HAP-1 (cell line): ENCODE results near the gene BRAF.
A peak's percentile ranks its signal among the peaks of the same experiment; 100 is the strongest.
"Not testable (repeated sequence)": the region's sequence is repeated elsewhere in the genome, so short reads cannot be mapped to it uniquely, and the experiment has no call there.

Experiments
- DNase-seq, 2 experiments: peaks; one replicate each; pipeline ENCODE4 v3.0.0-alpha.2; 2016 to 2020; ENCODE audit warnings: low spot score in 2 of 2
- H3K27me3 ChIP-seq: fragments of 250-450 bp; sonication (Bioruptor Pico); 2 replicates; pipeline ENCODE4 v1.5.1; 2020; ENCODE audit warnings: low read depth, mild to moderate bottlenecking, moderate library complexity
- H3K36me3 ChIP-seq: fragments of 250-450 bp; sonication (Bioruptor Pico); replicated peaks from 2 replicates; pipeline ENCODE4 v1.5.1; 2020; ENCODE audit warnings: mild to moderate bottlenecking
- H3K4me1 ChIP-seq: fragments of 250-450 bp; sonication (Bioruptor Pico); 2 replicates; pipeline ENCODE4 v1.5.1; 2020; ENCODE audit warnings: mild to moderate bottlenecking
- H3K4me3 ChIP-seq: fragments of 250-450 bp; sonication (Bioruptor Pico); 2 replicates; pipeline ENCODE4 v1.5.1; 2020; ENCODE audit warnings: mild to moderate bottlenecking, moderate library complexity
- H3K9me3 ChIP-seq: fragments of 250-450 bp; sonication (Bioruptor Pico); 2 replicates; pipeline ENCODE4 v1.5.1; 2020; ENCODE audit warnings: mild to moderate bottlenecking, moderate library complexity
- in situ Hi-C: fragments of 300-500 bp; cut with MboI; formaldehyde crosslinking; loops from 3 replicates; pipeline ENCODE4 v1.14.3; 2020; ENCODE audit warnings: low sequenced_read_pairs, inconsistent platforms, mixed read lengths

The BRAF gene

GRCh38 chr7:140761375-140761774, 163.4 kb downstream of the BRAF start:
- in situ Hi-C loops, DNase-seq: not testable (repeated sequence)

GRCh38 chr7:140754506-140754905, 170.2 kb downstream of the BRAF start:
- Histone ChIP-seq H3K4me3 (no peak overlapping the region), H3K27me3 (no peaks in the 10 kb centered on the region), H3K36me3 (no peaks in the 10 kb centered on the region), H3K4me1 (peaks cover 10% of the 10 kb centered on the region), H3K9me3 (no peaks in the 10 kb centered on the region)
- peak in 1 of 2 experiments; percentile 85 for DNase-seq
- in situ Hi-C loops: no loop called here

More at GRCh38 chr7:140761375-140761774, 163.4 kb downstream of the BRAF start:
- H3K4me1 ChIP-seq, H3K4me3 ChIP-seq, H3K27me3 ChIP-seq, H3K36me3 ChIP-seq, H3K9me3 ChIP-seq: not testable (repeated sequence)

- 0 out of 2 replicates have a peak, but pooled peaks cover 2% of the 10 kb centered on the region for H3K36me3 ChIP-seq
- DNase-seq: no peak
- in situ Hi-C loops: no loop called here
- H3K4me3 ChIP-seq: no peak overlapping the region
- H3K4me1 ChIP-seq: peaks cover 10% of the 10 kb centered on the region
- H3K9me3 ChIP-seq: no peaks in the 10 kb centered on the region
- H3K27me3 ChIP-seq: no peaks in the 10 kb centered on the region
These were observed 172.2 kb downstream of the BRAF start for GRCh38 chr7:140752533-140752932.

- Histone ChIP-seq H3K27me3 (no peaks in the 10 kb centered on the region), H3K4me1 (no peaks in the 10 kb centered on the region), H3K4me3 (no peak overlapping the region), H3K9me3 (no peaks in the 10 kb centered on the region), H3K36me3 (0 out of 2 replicates have a peak, but pooled peaks cover 2% of the 10 kb centered on the region)
- no peak for DNase-seq
- in situ Hi-C loops: no loop called here
These were observed 178.0 kb downstream of the BRAF start for GRCh38 chr7:140746751-140747150.

- no peaks in the 10 kb centered on the region for H3K9me3 ChIP-seq
- in situ Hi-C loops: no loop called here
- no peaks in the 10 kb centered on the region for H3K4me1 ChIP-seq
- DNase-seq: no peak
- H3K36me3 ChIP-seq: 0 out of 2 replicates have a peak, but pooled peaks cover 2% of the 10 kb centered on the region
- no peaks in the 10 kb centered on the region for H3K27me3 ChIP-seq
- no peak overlapping the region for H3K4me3 ChIP-seq
These were observed 179.3 kb downstream of the BRAF start for GRCh38 chr7:140745266-140746058.

GRCh38 chr7:140744005-140744404, 180.7 kb downstream of the BRAF start:
- DNase-seq: no peak
- H3K4me1 ChIP-seq: no peaks in the 10 kb centered on the region
- H3K4me3 ChIP-seq: no peak overlapping the region
- H3K9me3 ChIP-seq: no peaks in the 10 kb centered on the region
- H3K27me3 ChIP-seq: no peaks in the 10 kb centered on the region
- H3K36me3 ChIP-seq: peaks cover 3% of the 10 kb centered on the region; the same call in 1 of the 2 replicates
- in situ Hi-C loops: no loop called here

- H3K9me3 ChIP-seq, H3K27me3 ChIP-seq, H3K4me3 ChIP-seq, H3K36me3 ChIP-seq, DNase-seq, in situ Hi-C loops, H3K4me1 ChIP-seq: not testable (repeated sequence)
These were observed 181.5 kb downstream of the BRAF start for GRCh38 chr7:140743255-140743654.

GRCh38 chr7:140738280-140738679, 186.4 kb downstream of the BRAF start:
- Histone ChIP-seq H3K4me3 (no peak overlapping the region), H3K9me3 (no peaks in the 10 kb centered on the region; the same call in 1 of the 2 replicates), H3K4me1 (no peaks in the 10 kb centered on the region), H3K27me3 (no peaks in the 10 kb centered on the region), H3K36me3 (peaks cover 6% of the 10 kb centered on the region; the same call in 1 of the 2 replicates)
- no peak for DNase-seq
- in situ Hi-C loops: no loop called here

- Histone ChIP-seq H3K4me1 (no peaks in the 10 kb centered on the region), H3K36me3 (peaks cover 6% of the 10 kb centered on the region; the same call in 1 of the 2 replicates)
These were observed 190.0 kb downstream of the BRAF start for GRCh38 chr7:140734729-140735128.

GRCh38 chr7:140734096-140734495, 190.6 kb downstream of the BRAF start:
- in situ Hi-C loops: no loop called here
- Histone ChIP-seq H3K4me3 (no peak overlapping the region), H3K27me3 (no peaks in the 10 kb centered on the region), H3K9me3 (no peaks in the 10 kb centered on the region; the same call in 1 of the 2 replicates), H3K4me1 (no peaks in the 10 kb centered on the region), H3K36me3 (peaks cover 3% of the 10 kb centered on the region; the same call in 1 of the 2 replicates)
- DNase-seq: no peak

More at GRCh38 chr7:140734729-140735128, 190.0 kb downstream of the BRAF start:
- Histone ChIP-seq H3K9me3 (no peaks in the 10 kb centered on the region; the same call in 1 of the 2 replicates), H3K4me3 (no peak overlapping the region), H3K27me3 (no peaks in the 10 kb centered on the region)
- in situ Hi-C loops: no loop called here
- no peak for DNase-seq

GRCh38 chr7:140732416-140732815, 192.3 kb downstream of the BRAF start:
- Histone ChIP-seq H3K9me3 (no peaks in the 10 kb centered on the region; the same call in 1 of the 2 replicates), H3K27me3 (no peaks in the 10 kb centered on the region), H3K4me3 (no peak overlapping the region), H3K36me3 (no peaks in the 10 kb centered on the region), H3K4me1 (no peaks in the 10 kb centered on the region)
- peak in 1 of 2 experiments; percentile 36 for DNase-seq
- in situ Hi-C loops: no loop called here

GRCh38 chr7:140726281-140726680, 198.4 kb downstream of the BRAF start:
- H3K36me3 ChIP-seq: no peaks in the 10 kb centered on the region
- no peak for DNase-seq
- no peaks in the 10 kb centered on the region for H3K4me1 ChIP-seq
- H3K27me3 ChIP-seq: no peaks in the 10 kb centered on the region
- H3K4me3 ChIP-seq: no peak overlapping the region
- no peaks in the 10 kb centered on the region for H3K9me3 ChIP-seq
- in situ Hi-C loops: no loop called here

- no peaks in the 10 kb centered on the region for H3K9me3 ChIP-seq
- H3K27me3 ChIP-seq: no peaks in the 10 kb centered on the region
- no peaks in the 10 kb centered on the region for H3K36me3 ChIP-seq
- H3K4me3 ChIP-seq: no peak overlapping the region
- H3K4me1 ChIP-seq: no peaks in the 10 kb centered on the region
- in situ Hi-C loops: no loop called here
- no peak for DNase-seq
These were observed 200.0 kb downstream of the BRAF start for GRCh38 chr7:140724706-140725105.

- no peak for DNase-seq
- Histone ChIP-seq H3K4me1 (no peaks in the 10 kb centered on the region), H3K27me3 (no peaks in the 10 kb centered on the region), H3K9me3 (no peaks in the 10 kb centered on the region), H3K4me3 (no peak overlapping the region), H3K36me3 (no peaks in the 10 kb centered on the region)
- in situ Hi-C loops: no loop called here
These were observed 201.2 kb downstream of the BRAF start for GRCh38 chr7:140723574-140723973.
